Nephron progenitor cell (in vitro differentiated cells): ENCODE results near the gene BABAM2.

ENCODE experiments used
- DNase-seq: peaks from one replicate; pipeline ENCODE4 v3.0.0; 2021
- H3K27ac Mint-ChIP-seq: 2 replicates; pipeline ENCODE4 v1.8.0; 2021; ENCODE audit warnings: mild to moderate bottlenecking, moderate library complexity, mixed read lengths
- H3K27me3 Mint-ChIP-seq: 2 replicates; pipeline ENCODE4 v1.8.0; 2021; ENCODE audit warnings: mild to moderate bottlenecking, low read depth, mixed read lengths; ENCODE audit not compliant: poor library complexity
- H3K36me3 Mint-ChIP-seq: 2 replicates; pipeline ENCODE4 v1.8.0; 2021; ENCODE audit warnings: low read depth, mixed read lengths
- H3K4me1 Mint-ChIP-seq: 2 replicates; pipeline ENCODE4 v1.8.0; 2021; ENCODE audit warnings: mixed read lengths
- H3K4me3 Mint-ChIP-seq: 2 replicates; pipeline ENCODE4 v1.8.0; 2021; ENCODE audit warnings: mild to moderate bottlenecking, moderate library complexity, mixed read lengths
- H3K9me3 Mint-ChIP-seq: 2 replicates; pipeline ENCODE4 v1.8.0; 2021; ENCODE audit warnings: mild to moderate bottlenecking, moderate library complexity, mixed read lengths
- TF ChIP-seq, protein P1 (sequence below): fragments of 200-600 bp; sonication (generic); IDR thresholded peaks from 2 replicates; pipeline ENCODE4 v1.5.0; 2021; ENCODE audit warnings: antibody characterized with exemption

BABAM2 gene

DNA sequence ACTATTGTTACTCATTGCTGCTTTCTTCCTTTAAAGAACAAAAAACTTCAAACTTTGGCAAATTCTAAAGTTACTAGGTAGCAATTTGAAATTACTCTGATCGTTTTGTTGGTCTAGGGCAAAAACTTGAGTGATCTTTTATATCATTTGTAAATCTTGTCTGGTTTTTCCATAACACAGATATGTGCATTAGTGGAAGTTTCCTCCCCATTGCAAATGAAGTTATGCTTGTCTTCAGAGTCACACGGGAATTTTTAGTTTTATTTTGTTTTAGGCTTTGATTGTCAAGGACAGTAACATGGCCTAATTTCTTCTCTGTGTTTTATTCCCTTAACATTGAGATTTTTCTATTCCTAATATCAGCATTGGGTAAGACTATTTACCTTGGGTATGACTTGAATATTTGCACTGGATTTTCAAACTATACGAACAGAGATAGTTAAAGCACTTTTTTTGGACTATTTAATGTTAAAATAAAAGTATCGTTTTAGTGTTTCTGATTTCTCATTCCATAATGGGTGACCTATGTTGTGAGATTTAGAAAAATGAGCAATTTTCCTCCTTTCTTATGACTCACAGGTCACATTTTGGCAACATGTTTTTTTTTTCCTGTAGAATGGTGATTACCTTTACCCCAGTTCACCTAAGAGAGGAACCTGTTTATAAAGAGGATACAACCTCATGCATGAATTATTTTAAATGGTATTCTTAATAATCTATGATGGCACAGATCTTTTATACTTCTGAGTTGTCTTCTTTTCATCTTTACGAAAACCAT lies 65.0 kb downstream of the BABAM2 start:
- Mint-ChIP-seq H3K9me3 (peaks cover 12% of the 10 kb centered on the region), H3K27ac (no peak overlapping the region), H3K4me1 (peaks cover 12% of the 10 kb centered on the region), H3K4me3 (no peak overlapping the region), H3K36me3 (peaks cover 18% of the 10 kb centered on the region), H3K27me3 (peaks cover 3% of the 10 kb centered on the region)
- DNase-seq, result no peak
- TF ChIP-seq, protein P1, sequence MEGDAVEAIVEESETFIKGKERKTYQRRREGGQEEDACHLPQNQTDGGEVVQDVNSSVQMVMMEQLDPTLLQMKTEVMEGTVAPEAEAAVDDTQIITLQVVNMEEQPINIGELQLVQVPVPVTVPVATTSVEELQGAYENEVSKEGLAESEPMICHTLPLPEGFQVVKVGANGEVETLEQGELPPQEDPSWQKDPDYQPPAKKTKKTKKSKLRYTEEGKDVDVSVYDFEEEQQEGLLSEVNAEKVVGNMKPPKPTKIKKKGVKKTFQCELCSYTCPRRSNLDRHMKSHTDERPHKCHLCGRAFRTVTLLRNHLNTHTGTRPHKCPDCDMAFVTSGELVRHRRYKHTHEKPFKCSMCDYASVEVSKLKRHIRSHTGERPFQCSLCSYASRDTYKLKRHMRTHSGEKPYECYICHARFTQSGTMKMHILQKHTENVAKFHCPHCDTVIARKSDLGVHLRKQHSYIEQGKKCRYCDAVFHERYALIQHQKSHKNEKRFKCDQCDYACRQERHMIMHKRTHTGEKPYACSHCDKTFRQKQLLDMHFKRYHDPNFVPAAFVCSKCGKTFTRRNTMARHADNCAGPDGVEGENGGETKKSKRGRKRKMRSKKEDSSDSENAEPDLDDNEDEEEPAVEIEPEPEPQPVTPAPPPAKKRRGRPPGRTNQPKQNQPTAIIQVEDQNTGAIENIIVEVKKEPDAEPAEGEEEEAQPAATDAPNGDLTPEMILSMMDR, result no peak

DNA sequence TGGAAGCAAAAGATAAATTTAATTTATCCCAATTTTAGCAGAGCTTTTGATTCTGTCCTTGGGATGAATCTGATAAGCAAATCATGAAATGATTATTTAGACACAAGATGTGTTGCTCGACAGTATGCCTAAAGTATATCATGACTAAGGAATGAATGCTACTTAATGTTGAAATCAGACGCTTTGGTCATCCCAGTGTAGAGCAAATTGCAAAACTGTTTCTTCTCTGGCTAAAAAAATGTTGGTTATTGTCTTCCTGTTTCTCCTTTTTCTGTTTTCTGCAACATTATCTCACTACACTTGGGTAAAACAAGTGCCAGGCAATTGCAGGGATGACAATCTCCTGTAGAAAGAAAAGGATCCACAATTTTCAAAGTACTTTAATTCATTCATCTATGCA lies 66.4 kb downstream of the BABAM2 start:
- DNase-seq, result no peak

DNA sequence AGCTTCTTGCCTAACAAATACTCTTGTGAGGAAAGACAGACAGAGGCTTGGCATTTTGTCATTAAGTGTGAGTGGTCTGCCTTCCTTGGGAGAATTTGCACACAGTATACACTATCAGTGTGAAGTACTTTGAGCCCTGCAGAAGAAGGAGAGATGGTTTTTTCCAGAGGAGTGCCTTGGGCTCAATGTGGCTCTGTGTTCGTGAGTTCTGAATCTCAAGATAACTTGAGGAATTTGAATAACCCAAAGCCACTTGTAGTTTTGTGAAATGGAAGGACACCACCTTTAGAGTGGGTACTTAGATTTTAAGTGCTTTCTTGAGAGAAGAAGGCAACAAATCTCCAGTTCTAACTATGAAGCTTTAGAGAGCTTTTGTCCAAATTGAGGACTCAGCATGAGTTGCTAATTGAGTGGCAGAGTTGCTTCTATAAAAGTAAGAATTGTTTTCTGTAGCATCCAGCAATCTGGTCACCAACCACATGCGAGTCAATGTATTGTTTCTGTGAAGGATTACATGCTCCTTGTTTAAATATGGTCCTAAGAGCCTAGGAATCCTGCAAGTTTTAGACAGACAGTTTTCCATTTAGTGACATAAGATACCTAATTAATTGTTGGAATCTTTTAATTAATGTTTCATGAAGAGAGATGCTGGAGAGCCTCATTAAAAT lies 68.3 kb downstream of the BABAM2 start:
- no peak for DNase-seq
- H3K4me1 Mint-ChIP-seq, result peaks cover 12% of the 10 kb centered on the region
- H3K4me3 Mint-ChIP-seq, result no peak overlapping the region
- H3K27ac Mint-ChIP-seq, result no peak overlapping the region
- TF ChIP-seq, protein P1, result no peak
- H3K9me3 Mint-ChIP-seq, result peaks cover 8% of the 10 kb centered on the region
- H3K36me3 Mint-ChIP-seq, result peaks cover 8% of the 10 kb centered on the region
- peaks cover 3% of the 10 kb centered on the region for H3K27me3 Mint-ChIP-seq

More for the DNA sequence above, 66.4 kb downstream of the BABAM2 start:
- H3K27me3 Mint-ChIP-seq, result peaks cover 3% of the 10 kb centered on the region
- peaks cover 6% of the 10 kb centered on the region for H3K36me3 Mint-ChIP-seq
- H3K4me3 Mint-ChIP-seq, result no peak overlapping the region
- H3K9me3 Mint-ChIP-seq, result peaks cover 4% of the 10 kb centered on the region
- TF ChIP-seq, protein P1, result no peak
- H3K4me1 Mint-ChIP-seq, result peaks cover 12% of the 10 kb centered on the region
- H3K27ac Mint-ChIP-seq, result no peak overlapping the region

DNA sequence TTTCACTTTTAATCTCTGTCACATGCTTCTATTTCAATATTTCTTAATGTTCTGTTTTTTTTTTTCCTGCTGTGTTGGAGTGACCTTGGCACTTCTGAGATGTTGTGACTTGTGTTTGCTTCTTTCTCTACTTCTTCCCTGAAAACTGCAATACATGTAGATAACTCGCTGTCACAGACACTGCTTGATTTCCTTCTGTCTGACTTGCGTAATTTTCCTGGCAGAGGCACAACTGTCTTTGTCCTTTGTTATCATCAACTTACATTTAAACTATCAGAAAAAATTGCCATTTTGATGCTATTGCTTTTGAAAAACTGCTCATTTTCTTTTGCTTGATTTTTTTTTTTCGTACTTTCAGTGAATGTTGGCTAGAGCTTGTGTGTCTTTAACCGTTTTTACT lies 69.0 kb downstream of the BABAM2 start:
- Mint-ChIP-seq H3K4me3 (no peak overlapping the region), H3K4me1 (peaks cover 8% of the 10 kb centered on the region), H3K27ac (no peak overlapping the region), H3K9me3 (peaks cover 14% of the 10 kb centered on the region), H3K36me3 (peaks cover 15% of the 10 kb centered on the region), H3K27me3 (peaks cover 3% of the 10 kb centered on the region)
- DNase-seq, result no peak
- TF ChIP-seq, protein P1, result no peak

DNA sequence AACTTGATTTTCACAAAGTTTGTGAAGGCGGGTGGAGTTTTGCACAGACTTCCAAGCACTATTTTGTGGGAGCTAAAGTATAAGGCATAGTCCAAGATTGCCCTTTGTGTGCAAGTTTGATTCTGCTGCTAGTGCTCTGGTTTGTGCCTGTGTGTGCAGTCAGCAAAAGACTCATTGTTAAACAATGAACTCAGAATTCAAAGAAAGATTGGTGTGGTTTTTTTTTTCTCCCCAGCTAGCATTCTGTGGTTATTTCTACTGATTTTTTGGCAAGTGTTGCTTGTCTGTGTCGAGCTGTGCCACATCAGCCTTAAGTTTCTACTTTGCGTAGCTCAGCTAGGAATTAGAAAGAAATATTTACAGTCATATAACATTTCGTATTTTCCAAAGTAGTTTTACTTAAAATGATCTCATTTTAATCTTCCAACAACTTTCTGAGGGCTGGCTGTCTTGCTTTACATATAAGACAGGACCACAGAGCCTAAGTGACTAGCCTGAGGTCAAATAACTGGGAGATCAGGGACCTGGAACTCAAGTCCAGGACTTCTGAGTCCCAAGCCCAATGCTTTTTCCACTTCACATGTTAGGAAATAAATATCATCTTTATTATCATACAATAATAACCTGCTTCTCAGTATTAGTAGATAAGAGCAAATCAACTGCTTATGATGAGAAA lies 69.8 kb downstream of the BABAM2 start:
- H3K27ac Mint-ChIP-seq, result no peak overlapping the region
- TF ChIP-seq, protein P1, result no peak
- H3K9me3 Mint-ChIP-seq, result peaks cover 14% of the 10 kb centered on the region

More for the DNA sequence above, 69.8 kb downstream of the BABAM2 start:
- Mint-ChIP-seq H3K27me3 (no peaks in the 10 kb centered on the region), H3K4me3 (no peak overlapping the region), H3K36me3 (peaks cover 23% of the 10 kb centered on the region), H3K4me1 (no peaks in the 10 kb centered on the region)
- no peak for DNase-seq
